Gastroesophageal sphincter (tissue), 3 donors: ENCODE measurements around the gene CHTF18.

Experiments
- EP300 ChIP-seq: sonication (generic); formaldehyde crosslinking; IDR thresholded peaks from one replicate; pipeline ENCODE4 v1.6.1; 2017; ENCODE audit warnings: antibody characterized with exemption, mild to moderate bottlenecking
- POLR2A ChIP-seq, 2 donors: fragments of 450-650 bp; IDR thresholded peaks; one replicate each; pipeline ENCODE4 v1.6.1; 2017; ENCODE audit warnings: antibody characterized with exemption in 2 of 2, mild to moderate bottlenecking in 2 of 2, moderate library complexity in 1 of 2
- TF ChIP-seq, protein P1 (sequence below), 4 experiments: fragments of 200-600 bp in 2 of 4; fragments of 450-650 bp in 2 of 4; sonication (generic) in 1 of 4; IDR thresholded peaks; one replicate each; pipeline ENCODE4 v1.5.1; 2017 to 2019; ENCODE audit warnings: antibody characterized with exemption in 4 of 4, mild to moderate bottlenecking in 2 of 4, moderate library complexity in 2 of 4

DNA sequence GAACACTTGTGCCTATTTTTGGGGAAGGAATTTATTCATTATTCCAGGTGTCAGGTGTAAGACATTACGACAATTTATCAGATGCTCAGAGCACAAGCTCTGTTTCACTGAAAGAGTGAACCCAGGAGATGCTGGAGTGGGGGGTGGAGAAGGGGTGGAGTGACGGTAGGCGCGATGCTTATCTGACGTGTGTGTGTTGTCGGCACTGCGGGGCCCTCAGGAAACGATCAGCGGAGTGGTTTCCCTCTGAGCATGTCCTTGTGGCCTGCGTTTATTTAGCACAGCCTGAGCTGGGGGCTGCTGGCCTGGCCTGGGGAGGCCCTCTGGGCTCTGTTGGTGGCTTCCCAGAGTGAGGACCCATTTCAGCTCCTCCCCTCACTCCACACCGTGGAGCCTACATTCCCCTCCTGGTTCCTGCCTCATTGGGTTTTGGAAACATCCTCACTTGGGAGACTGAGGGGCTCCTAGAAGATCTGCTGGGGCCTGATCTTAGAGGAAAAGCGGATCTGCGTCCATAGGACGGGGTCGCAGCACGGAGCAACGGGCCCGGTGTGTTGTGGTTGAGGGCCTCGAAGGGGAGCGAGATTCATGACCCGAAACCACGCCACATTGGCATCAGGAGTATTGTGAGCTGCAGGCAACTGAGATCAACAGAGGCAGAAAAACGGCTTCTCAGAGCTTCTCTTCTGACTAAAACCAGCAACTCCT lies 31.1 kb downstream of the CHTF18 start:
- TF ChIP-seq, protein P1, sequence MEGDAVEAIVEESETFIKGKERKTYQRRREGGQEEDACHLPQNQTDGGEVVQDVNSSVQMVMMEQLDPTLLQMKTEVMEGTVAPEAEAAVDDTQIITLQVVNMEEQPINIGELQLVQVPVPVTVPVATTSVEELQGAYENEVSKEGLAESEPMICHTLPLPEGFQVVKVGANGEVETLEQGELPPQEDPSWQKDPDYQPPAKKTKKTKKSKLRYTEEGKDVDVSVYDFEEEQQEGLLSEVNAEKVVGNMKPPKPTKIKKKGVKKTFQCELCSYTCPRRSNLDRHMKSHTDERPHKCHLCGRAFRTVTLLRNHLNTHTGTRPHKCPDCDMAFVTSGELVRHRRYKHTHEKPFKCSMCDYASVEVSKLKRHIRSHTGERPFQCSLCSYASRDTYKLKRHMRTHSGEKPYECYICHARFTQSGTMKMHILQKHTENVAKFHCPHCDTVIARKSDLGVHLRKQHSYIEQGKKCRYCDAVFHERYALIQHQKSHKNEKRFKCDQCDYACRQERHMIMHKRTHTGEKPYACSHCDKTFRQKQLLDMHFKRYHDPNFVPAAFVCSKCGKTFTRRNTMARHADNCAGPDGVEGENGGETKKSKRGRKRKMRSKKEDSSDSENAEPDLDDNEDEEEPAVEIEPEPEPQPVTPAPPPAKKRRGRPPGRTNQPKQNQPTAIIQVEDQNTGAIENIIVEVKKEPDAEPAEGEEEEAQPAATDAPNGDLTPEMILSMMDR (IDR thresholded peaks at IDR 0.05): no peak
- no peak for TF ChIP-seq POLR2A (IDR thresholded peaks at IDR 0.05)
- no peak for TF ChIP-seq EP300
